ENCODE data around the gene RELN.

Gene RELN

DNA sequence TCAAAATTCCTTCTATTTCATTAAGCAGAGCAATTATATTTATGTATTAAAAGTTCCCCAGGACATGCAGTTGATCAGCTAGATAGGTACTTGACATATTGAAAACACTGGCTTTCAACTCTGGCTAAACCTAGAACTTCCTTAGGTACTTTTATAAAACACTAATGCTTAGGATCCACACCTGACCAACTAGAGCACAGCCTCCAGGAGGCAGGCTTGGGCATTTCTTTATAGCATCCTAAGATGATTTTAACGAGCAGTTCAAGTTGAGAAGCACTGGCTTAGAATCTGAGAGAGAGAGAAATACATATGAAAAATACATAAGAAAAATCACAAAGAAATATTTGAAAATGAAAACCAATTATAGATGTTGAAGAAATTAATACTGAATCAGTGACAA is 564.3 kb downstream of the RELN start:
- no CpG with 5 or more reads among the region's 1 CpG for WGBS (ENCODE audit: insufficient coverage, insufficient read length)
- Histone ChIP-seq H3K4me1 (ENCODE audit: control insufficient read depth, insufficient read depth, low read length) (no peaks in the 10 kb centered on the region), H3K9me3 (ENCODE audit: control insufficient read depth, insufficient read depth, low read length) (no peaks in the 10 kb centered on the region), H3K4me3 (ENCODE audit: low read length) (no peak overlapping the region), H3K36me3 (ENCODE audit: control insufficient read depth, insufficient read depth, low read length) (no peaks in the 10 kb centered on the region), H3K27me3 (ENCODE audit: control insufficient read depth, insufficient read depth, low read length) (no peaks in the 10 kb centered on the region), H3K27ac (ENCODE audit: low read length) (no peak overlapping the region)
- DNase-seq (ENCODE audit: low read depth, low spot score): no peak

DNA sequence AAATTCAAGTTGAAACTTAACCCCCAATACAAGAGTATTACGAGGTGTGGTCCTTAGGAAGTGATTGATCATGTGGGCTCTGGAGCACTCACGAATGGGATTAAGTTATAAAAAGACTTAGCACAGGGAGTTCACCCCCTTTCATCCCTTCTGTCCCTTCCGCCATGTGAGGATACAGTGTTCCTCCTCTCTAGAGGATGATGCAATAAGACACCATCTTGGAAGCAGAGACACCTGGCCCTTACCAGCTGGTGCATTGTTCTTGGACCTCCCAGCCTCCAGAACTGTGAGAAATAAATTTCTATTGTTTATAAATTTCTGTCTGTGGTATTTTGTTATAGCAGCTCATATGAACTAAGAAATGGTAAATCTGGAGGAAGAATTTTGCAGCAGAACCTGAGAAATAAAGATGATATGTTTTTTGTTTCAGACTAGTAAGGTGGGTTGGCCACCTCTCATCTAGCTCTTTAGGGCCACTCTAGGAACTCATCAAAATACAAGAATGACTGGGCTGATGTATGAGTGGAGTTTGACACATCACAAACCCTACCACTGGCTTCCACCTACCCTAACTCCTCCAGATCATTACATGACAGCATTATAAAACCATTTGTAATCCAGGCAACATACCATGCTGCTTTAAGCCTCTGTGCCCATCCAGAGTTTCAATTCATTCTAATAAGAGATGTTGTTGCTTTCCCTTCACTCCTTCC is 565.8 kb downstream of the RELN start:
- Histone ChIP-seq H3K36me3 (ENCODE audit: control insufficient read depth, insufficient read depth, low read length) (no peaks in the 10 kb centered on the region), H3K4me3 (ENCODE audit: low read length) (no peak overlapping the region), H3K27me3 (ENCODE audit: control insufficient read depth, insufficient read depth, low read length) (no peaks in the 10 kb centered on the region), H3K27ac (ENCODE audit: low read length) (no peak overlapping the region), H3K4me1 (ENCODE audit: control insufficient read depth, insufficient read depth, low read length) (no peaks in the 10 kb centered on the region), H3K9me3 (ENCODE audit: control insufficient read depth, insufficient read depth, low read length) (no peaks in the 10 kb centered on the region)
- no CpG with 5 or more reads among the region's 3 CpGs for WGBS (ENCODE audit: insufficient coverage, insufficient read length)
- no peak for DNase-seq (ENCODE audit: low read depth, low spot score)
